Measurements from ENCODE around the gene CSNK1G3.

CSNK1G3 gene

DNA sequence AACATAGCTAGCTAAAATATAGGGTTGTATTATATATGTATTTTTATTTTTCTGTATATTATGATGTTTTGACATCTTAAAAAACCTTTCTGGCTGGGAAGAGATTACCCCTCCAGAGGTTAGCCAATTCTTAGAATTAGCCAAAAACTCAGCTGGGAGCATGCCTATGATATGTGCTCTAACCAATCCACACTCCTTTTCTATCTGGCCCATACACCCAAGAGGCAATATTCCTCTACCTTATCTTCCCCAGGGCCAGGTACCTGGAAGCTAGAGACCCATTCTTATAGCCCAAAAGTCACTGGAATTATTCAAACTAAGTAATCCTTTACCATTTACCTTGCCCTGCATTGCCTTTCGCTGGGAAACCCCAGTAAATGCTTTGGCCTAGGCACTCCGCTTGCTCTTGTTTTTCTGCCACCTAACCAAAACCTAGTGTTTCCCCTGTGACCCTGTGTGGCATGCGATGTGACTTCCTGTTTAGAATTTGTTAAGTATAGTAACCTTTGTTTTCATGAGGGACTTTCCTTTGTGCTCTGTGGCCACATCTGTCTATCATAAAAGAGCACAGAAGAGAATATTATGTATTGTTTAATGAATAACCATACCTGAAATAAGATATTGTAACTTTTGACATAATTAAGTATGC lies 37.4 kb downstream of the CSNK1G3 start:
- no peak overlapping the region for H3K27ac ChIP-seq (ENCODE audit: low read depth, low read length)
- H3K4me1 ChIP-seq (ENCODE audit: control insufficient read depth in 5 of 5, insufficient read depth in 5 of 5, low read length in 5 of 5), result peaks cover 0 to 7% (median 5%) of the 10 kb centered on the region in 5 donors
- H3K9ac ChIP-seq (ENCODE audit: low read length in 5 of 5), result no peak overlapping the region
- no peaks in the 10 kb centered on the region for H3K27me3 ChIP-seq (ENCODE audit: control insufficient read depth in 5 of 5, insufficient read depth in 4 of 5, low read length in 5 of 5)
- H3K4me3 ChIP-seq (ENCODE audit: low read depth in 1 of 5, low read length in 5 of 5), result no peak overlapping the region
- H3K9me3 ChIP-seq (ENCODE audit: control insufficient read depth in 5 of 5, low read length in 5 of 5), result no peaks in the 10 kb centered on the region
- peaks cover 0 to 2% (median 0%) of the 10 kb centered on the region in 5 donors for H3K36me3 ChIP-seq (ENCODE audit: control insufficient read depth in 5 of 5, insufficient read depth in 5 of 5, low read length in 5 of 5)

DNA sequence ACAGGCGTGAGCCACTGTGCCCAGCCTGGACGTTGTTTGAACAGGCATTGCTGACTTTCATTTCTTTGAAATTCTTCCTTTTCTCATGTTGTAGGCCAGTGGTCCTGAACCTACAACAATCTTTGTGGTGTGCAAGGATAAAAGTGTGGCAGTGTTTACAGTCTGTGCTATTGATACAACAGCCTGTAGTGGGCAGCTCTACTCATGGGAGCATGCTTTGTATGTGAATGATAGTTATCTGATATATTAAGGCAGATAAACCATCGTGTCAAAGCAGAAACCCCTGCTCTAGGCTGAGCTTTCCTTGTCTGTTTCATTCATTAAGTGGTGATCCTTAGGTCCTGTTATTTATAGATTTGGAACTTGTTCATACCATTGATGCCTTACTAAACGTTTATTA lies 42.6 kb downstream of the CSNK1G3 start:
- Histone ChIP-seq H3K4me3 (ENCODE audit: low read depth in 1 of 5, low read length in 5 of 5) (no peak overlapping the region), H3K27me3 (ENCODE audit: control insufficient read depth in 5 of 5, insufficient read depth in 4 of 5, low read length in 5 of 5) (no peaks in the 10 kb centered on the region), H3K36me3 (ENCODE audit: control insufficient read depth in 5 of 5, insufficient read depth in 5 of 5, low read length in 5 of 5) (peaks cover 0 to 7% (median 2%) of the 10 kb centered on the region in 5 donors), H3K9me3 (ENCODE audit: control insufficient read depth in 5 of 5, low read length in 5 of 5) (no peaks in the 10 kb centered on the region), H3K27ac (ENCODE audit: low read depth, low read length) (no peak overlapping the region), H3K9ac (ENCODE audit: low read length in 5 of 5) (no peak overlapping the region), H3K4me1 (ENCODE audit: control insufficient read depth in 5 of 5, insufficient read depth in 5 of 5, low read length in 5 of 5) (peaks cover 0 to 2% (median 0%) of the 10 kb centered on the region in 5 donors)

DNA sequence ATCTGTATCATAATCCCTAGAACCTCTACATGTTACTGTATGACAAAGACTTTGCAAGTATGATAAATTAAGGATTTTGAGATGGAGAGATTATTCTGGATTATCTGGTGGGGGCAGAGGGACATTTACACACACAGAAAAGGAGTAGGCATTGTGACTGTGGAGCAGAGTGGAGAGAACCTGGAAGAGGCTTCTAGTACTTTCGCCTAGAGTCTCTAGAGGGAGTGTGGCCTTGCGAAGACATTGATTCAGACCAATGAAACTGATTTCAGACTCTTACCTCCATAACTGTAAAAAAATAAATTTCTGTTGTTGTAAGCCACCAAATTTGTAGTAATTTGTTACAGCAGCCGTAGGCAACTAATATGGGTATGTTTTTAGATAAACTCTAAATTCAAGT lies 45.9 kb downstream of the CSNK1G3 start:
- H3K9me3 ChIP-seq (ENCODE audit: control insufficient read depth in 5 of 5, low read length in 5 of 5), result no peaks in the 10 kb centered on the region
- H3K36me3 ChIP-seq (ENCODE audit: control insufficient read depth in 5 of 5, insufficient read depth in 5 of 5, low read length in 5 of 5), result peaks cover 0 to 7% (median 0%) of the 10 kb centered on the region in 5 donors
- no peaks in the 10 kb centered on the region for H3K4me1 ChIP-seq (ENCODE audit: control insufficient read depth in 5 of 5, insufficient read depth in 5 of 5, low read length in 5 of 5)
- H3K27me3 ChIP-seq (ENCODE audit: control insufficient read depth in 5 of 5, insufficient read depth in 4 of 5, low read length in 5 of 5), result no peaks in the 10 kb centered on the region
- H3K27ac ChIP-seq (ENCODE audit: low read depth, low read length), result no peak overlapping the region
- no peak overlapping the region for H3K4me3 ChIP-seq (ENCODE audit: low read depth in 1 of 5, low read length in 5 of 5)
- H3K9ac ChIP-seq (ENCODE audit: low read length in 5 of 5), result no peak overlapping the region

- H3K27me3 ChIP-seq (ENCODE audit: control insufficient read depth in 5 of 5, insufficient read depth in 4 of 5, low read length in 5 of 5), result no peaks in the 10 kb centered on the region
- H3K9me3 ChIP-seq (ENCODE audit: control insufficient read depth in 5 of 5, low read length in 5 of 5), result no peaks in the 10 kb centered on the region
- no peak overlapping the region for H3K4me3 ChIP-seq (ENCODE audit: low read depth in 1 of 5, low read length in 5 of 5)
- peaks cover 0 to 7% (median 0%) of the 10 kb centered on the region in 5 donors for H3K36me3 ChIP-seq (ENCODE audit: control insufficient read depth in 5 of 5, insufficient read depth in 5 of 5, low read length in 5 of 5)
- H3K27ac ChIP-seq (ENCODE audit: low read depth, low read length), result no peak overlapping the region
- H3K4me1 ChIP-seq (ENCODE audit: control insufficient read depth in 5 of 5, insufficient read depth in 5 of 5, low read length in 5 of 5), result no peaks in the 10 kb centered on the region
- H3K9ac ChIP-seq (ENCODE audit: low read length in 5 of 5), result no peak overlapping the region
Observed at GRCh38 chr5:123558762-123559433, 46.9 kb downstream of the CSNK1G3 start.

DNA sequence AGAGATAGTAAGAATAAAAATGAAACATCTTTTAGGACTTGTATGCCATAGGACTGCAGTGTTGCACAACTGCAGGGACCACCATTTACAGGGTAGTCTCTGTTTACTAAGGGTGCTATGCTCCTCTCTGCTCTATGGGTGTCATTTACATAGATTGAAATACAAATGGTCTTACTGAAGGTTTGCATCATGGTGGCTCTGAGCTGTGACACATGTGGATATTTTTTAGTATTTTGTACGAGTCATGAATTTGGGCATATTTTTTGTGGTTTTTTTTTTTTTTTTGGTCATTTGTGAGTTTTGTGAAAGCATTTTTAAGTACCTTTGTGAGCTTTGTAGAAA lies 47.4 kb downstream of the CSNK1G3 start:
- Histone ChIP-seq H3K36me3 (ENCODE audit: control insufficient read depth in 5 of 5, insufficient read depth in 5 of 5, low read length in 5 of 5) (peaks cover 0 to 7% (median 0%) of the 10 kb centered on the region in 5 donors), H3K9me3 (ENCODE audit: control insufficient read depth in 5 of 5, low read length in 5 of 5) (no peaks in the 10 kb centered on the region), H3K4me3 (ENCODE audit: low read depth in 1 of 5, low read length in 5 of 5) (no peak overlapping the region), H3K27ac (ENCODE audit: low read depth, low read length) (no peak overlapping the region), H3K4me1 (ENCODE audit: control insufficient read depth in 5 of 5, insufficient read depth in 5 of 5, low read length in 5 of 5) (no peaks in the 10 kb centered on the region), H3K27me3 (ENCODE audit: control insufficient read depth in 5 of 5, insufficient read depth in 4 of 5, low read length in 5 of 5) (no peaks in the 10 kb centered on the region), H3K9ac (ENCODE audit: low read length in 5 of 5) (no peak overlapping the region)

- H3K27me3 ChIP-seq (ENCODE audit: control insufficient read depth in 5 of 5, insufficient read depth in 4 of 5, low read length in 5 of 5), result no peaks in the 10 kb centered on the region
Observed at GRCh38 chr5:123561230-123561629, 49.3 kb downstream of the CSNK1G3 start.

GRCh38 chr5:123571927-123572326 lies 60.0 kb downstream of the CSNK1G3 start:
- Histone ChIP-seq H3K9ac (ENCODE audit: low read length in 5 of 5) (no peak overlapping the region), H3K27me3 (ENCODE audit: control insufficient read depth in 5 of 5, insufficient read depth in 4 of 5, low read length in 5 of 5) (no peaks in the 10 kb centered on the region), H3K4me1 (ENCODE audit: control insufficient read depth in 5 of 5, insufficient read depth in 5 of 5, low read length in 5 of 5) (no peaks in the 10 kb centered on the region), H3K4me3 (ENCODE audit: low read depth in 1 of 5, low read length in 5 of 5) (no peak overlapping the region), H3K36me3 (ENCODE audit: control insufficient read depth in 5 of 5, insufficient read depth in 5 of 5, low read length in 5 of 5) (peaks cover 0 to 21% (median 2%) of the 10 kb centered on the region in 5 donors), H3K27ac (ENCODE audit: low read depth, low read length) (no peak overlapping the region), H3K9me3 (ENCODE audit: control insufficient read depth in 5 of 5, low read length in 5 of 5) (no peaks in the 10 kb centered on the region)

More at GRCh38 chr5:123561230-123561629, 49.3 kb downstream of the CSNK1G3 start:
- Histone ChIP-seq H3K27ac (ENCODE audit: low read depth, low read length) (no peak overlapping the region), H3K4me3 (ENCODE audit: low read depth in 1 of 5, low read length in 5 of 5) (no peak overlapping the region), H3K9ac (ENCODE audit: low read length in 5 of 5) (no peak overlapping the region), H3K4me1 (ENCODE audit: control insufficient read depth in 5 of 5, insufficient read depth in 5 of 5, low read length in 5 of 5) (peaks cover 0 to 8% (median 0%) of the 10 kb centered on the region in 5 donors), H3K36me3 (ENCODE audit: control insufficient read depth in 5 of 5, insufficient read depth in 5 of 5, low read length in 5 of 5) (peaks cover 0 to 7% (median 0%) of the 10 kb centered on the region in 5 donors), H3K9me3 (ENCODE audit: control insufficient read depth in 5 of 5, low read length in 5 of 5) (no peaks in the 10 kb centered on the region)

DNA sequence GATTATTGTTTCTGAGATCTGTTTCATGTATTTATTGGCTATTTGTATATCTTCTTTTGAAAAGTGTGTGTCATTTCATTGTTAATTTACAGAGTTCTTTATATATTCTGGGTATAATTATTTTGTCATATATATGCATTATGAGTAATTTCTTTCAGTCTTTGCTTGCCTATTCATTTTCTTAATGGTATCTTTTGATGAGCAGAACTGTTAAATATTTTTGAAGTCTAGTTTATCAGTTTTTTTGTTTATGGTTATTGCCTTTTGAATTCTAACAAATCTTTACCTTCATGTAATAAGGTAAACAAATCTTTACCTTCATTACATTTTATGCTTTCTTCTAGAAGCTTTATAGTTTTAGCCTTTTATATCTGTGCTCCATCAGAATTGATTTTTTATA lies 66.4 kb downstream of the CSNK1G3 start:
- Histone ChIP-seq H3K9ac (ENCODE audit: low read length in 5 of 5) (no peak overlapping the region), H3K9me3 (ENCODE audit: control insufficient read depth in 5 of 5, low read length in 5 of 5) (no peaks in the 10 kb centered on the region), H3K4me1 (ENCODE audit: control insufficient read depth in 5 of 5, insufficient read depth in 5 of 5, low read length in 5 of 5) (peaks cover 0 to 5% (median 0%) of the 10 kb centered on the region in 5 donors), H3K4me3 (ENCODE audit: low read depth in 1 of 5, low read length in 5 of 5) (no peak overlapping the region), H3K27ac (ENCODE audit: low read depth, low read length) (no peak overlapping the region), H3K27me3 (ENCODE audit: control insufficient read depth in 5 of 5, insufficient read depth in 4 of 5, low read length in 5 of 5) (no peaks in the 10 kb centered on the region), H3K36me3 (ENCODE audit: control insufficient read depth in 5 of 5, insufficient read depth in 5 of 5, low read length in 5 of 5) (peaks cover 4 to 25% (median 7%) of the 10 kb centered on the region in 5 donors)

DNA sequence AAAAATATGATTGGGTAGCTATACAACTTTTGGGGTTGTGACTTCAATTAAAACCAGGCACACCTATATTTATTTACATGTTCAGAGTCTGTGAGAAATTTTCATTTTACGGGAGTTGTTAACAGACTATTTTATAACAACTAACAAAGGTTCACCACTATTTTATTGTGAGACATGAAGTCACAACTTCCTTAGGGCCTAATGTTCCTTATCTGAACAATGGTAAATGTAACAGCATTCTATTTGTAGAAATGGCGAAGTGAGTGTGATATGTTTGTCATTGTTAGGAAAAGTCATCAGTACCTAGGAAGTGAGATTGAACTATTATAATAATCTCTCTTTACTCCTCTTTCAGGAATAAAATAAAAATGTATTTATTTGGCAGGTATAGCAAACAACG lies 67.4 kb downstream of the CSNK1G3 start:
- Histone ChIP-seq H3K9me3 (ENCODE audit: control insufficient read depth in 5 of 5, low read length in 5 of 5) (no peaks in the 10 kb centered on the region), H3K27ac (ENCODE audit: low read depth, low read length) (no peak overlapping the region)

GRCh38 chr5:123582550-123583285 lies 70.7 kb downstream of the CSNK1G3 start:
- H3K4me1 ChIP-seq (ENCODE audit: control insufficient read depth in 5 of 5, insufficient read depth in 5 of 5, low read length in 5 of 5), result peaks cover 0 to 5% (median 0%) of the 10 kb centered on the region in 5 donors
- H3K27me3 ChIP-seq (ENCODE audit: control insufficient read depth in 5 of 5, insufficient read depth in 4 of 5, low read length in 5 of 5), result no peaks in the 10 kb centered on the region
- H3K9ac ChIP-seq (ENCODE audit: low read length in 5 of 5), result no peak overlapping the region
- peaks cover 0 to 3% (median 0%) of the 10 kb centered on the region in 5 donors for H3K36me3 ChIP-seq (ENCODE audit: control insufficient read depth in 5 of 5, insufficient read depth in 5 of 5, low read length in 5 of 5)
- H3K27ac ChIP-seq (ENCODE audit: low read depth, low read length), result peak overlapping the region; percentile 25
- H3K9me3 ChIP-seq (ENCODE audit: control insufficient read depth in 5 of 5, low read length in 5 of 5), result no peaks in the 10 kb centered on the region
- H3K4me3 ChIP-seq (ENCODE audit: low read depth in 1 of 5, low read length in 5 of 5), result no peak overlapping the region

More for the DNA sequence above, 67.4 kb downstream of the CSNK1G3 start:
- Histone ChIP-seq H3K4me3 (ENCODE audit: low read depth in 1 of 5, low read length in 5 of 5) (no peak overlapping the region), H3K4me1 (ENCODE audit: control insufficient read depth in 5 of 5, insufficient read depth in 5 of 5, low read length in 5 of 5) (peaks cover 0 to 5% (median 0%) of the 10 kb centered on the region in 5 donors), H3K9ac (ENCODE audit: low read length in 5 of 5) (no peak overlapping the region), H3K27me3 (ENCODE audit: control insufficient read depth in 5 of 5, insufficient read depth in 4 of 5, low read length in 5 of 5) (no peaks in the 10 kb centered on the region), H3K36me3 (ENCODE audit: control insufficient read depth in 5 of 5, insufficient read depth in 5 of 5, low read length in 5 of 5) (peaks cover 4 to 25% (median 7%) of the 10 kb centered on the region in 5 donors)

All from subcutaneous abdominal adipose tissue (tissue), 5 donors.